Central memory CD4-positive, alpha-beta T cell (primary cell): Measurements from ENCODE around the gene CTNNA1.

Source experiments
- DNase-seq: peaks from one replicate; pipeline ENCODE4 v3.0.0; 2022

CTNNA1 gene

GRCh38 chr5:138972230-138972629 lies 219.0 kb downstream of the CTNNA1 start:
- no peak for DNase-seq

- no peak for DNase-seq
Observed at GRCh38 chr5:138972836-138973235, 219.6 kb downstream of the CTNNA1 start.

- DNase-seq = no peak
Observed at GRCh38 chr5:138974227-138975063, 221.2 kb downstream of the CTNNA1 start.

GRCh38 chr5:138975098-138975847 lies 222.0 kb downstream of the CTNNA1 start:
- no peak for DNase-seq

- no peak for DNase-seq
Observed at GRCh38 chr5:138978080-138978479, 224.9 kb downstream of the CTNNA1 start.

GRCh38 chr5:138978581-138978980 lies 225.4 kb downstream of the CTNNA1 start:
- no peak for DNase-seq

GRCh38 chr5:138979684-138980280 lies 226.6 kb downstream of the CTNNA1 start:
- peak; percentile 9 for DNase-seq

- no peak for DNase-seq
Observed at GRCh38 chr5:138980441-138980840, 227.2 kb downstream of the CTNNA1 start.

GRCh38 chr5:138981131-138981530 lies 227.9 kb downstream of the CTNNA1 start:
- no peak for DNase-seq

- DNase-seq = peak; percentile 10
Observed at GRCh38 chr5:138981586-138981985, 228.4 kb downstream of the CTNNA1 start.

- no peak for DNase-seq
Observed at GRCh38 chr5:138983984-138984383, 230.8 kb downstream of the CTNNA1 start.
